CD4-positive, CD25-positive, alpha-beta regulatory T cell (primary cell): ENCODE data around the gene CEP120. TPM values are rescaled to one million over a fixed set of nuclear protein-coding genes. Genes with fewer than 3 reads are reported as not detected.
A peak's percentile ranks its signal among the peaks of the same experiment; 100 is the strongest.

Experiments used
- ATAC-seq, 2 donors: fragments of 150-1000 bp; cut with Tn5 transposase; one replicate each; pipeline ENCODE4 v1.10.0; 2021; ENCODE audit warnings: low read depth in 2 of 2, moderate number of reproducible peaks in 2 of 2, moderate library complexity in 1 of 2
- DNase-seq, 3 donors: peaks; one replicate each; pipeline versions ENCODE4 v3.0.0 to v3.0.0-alpha.2; 2012 to 2022; ENCODE audit warnings: mixed read lengths in 1 of 3
- H3K27ac ChIP-seq: one replicate; pipeline ENCODE4 v1.7.0; 2013; ENCODE audit warnings: mild to moderate bottlenecking, low read length; ENCODE audit not compliant: insufficient read depth, poor library complexity, severe bottlenecking
- H3K27me3 ChIP-seq: one replicate; pipeline ENCODE4 v1.7.0; 2013; ENCODE audit warnings: low read length; ENCODE audit not compliant: control insufficient read depth, insufficient read depth
- H3K36me3 ChIP-seq: one replicate; pipeline ENCODE4 v1.7.0; 2013; ENCODE audit warnings: mild to moderate bottlenecking, low read length, moderate library complexity; ENCODE audit not compliant: control insufficient read depth, insufficient read depth
- H3K4me1 ChIP-seq: 2 replicates; pipeline ENCODE4 v1.7.0; 2013; ENCODE audit warnings: mild to moderate bottlenecking, low read length; ENCODE audit not compliant: insufficient read depth, control insufficient read depth, poor library complexity, severe bottlenecking
- H3K4me3 ChIP-seq: one replicate; pipeline ENCODE4 v1.7.0; 2013; ENCODE audit warnings: low read depth, mild to moderate bottlenecking, low read length, moderate library complexity
- H3K9me3 ChIP-seq, 2 experiments: 1 replicate in 1 of 2; 2 replicates in 1 of 2; pipeline ENCODE4 v1.7.0; 2013; ENCODE audit warnings: low read length in 2 of 2, mild to moderate bottlenecking in 1 of 2, moderate library complexity in 1 of 2; ENCODE audit not compliant: control insufficient read depth in 2 of 2
- H3K27ac Mint-ChIP-seq, 3 donors: one replicate each; pipeline ENCODE4 v1.8.0; 2020 to 2022; ENCODE audit warnings: mild to moderate bottlenecking in 3 of 3, mixed read lengths in 3 of 3, moderate library complexity in 2 of 3
- H3K27me3 Mint-ChIP-seq: one replicate; pipeline ENCODE4 v1.8.0; 2022; ENCODE audit warnings: mild to moderate bottlenecking, mixed read lengths
- H3K36me3 Mint-ChIP-seq: one replicate; pipeline ENCODE4 v1.8.0; 2020; ENCODE audit warnings: mixed read lengths
- H3K4me1 Mint-ChIP-seq, 4 donors: one replicate each; pipeline ENCODE4 v1.8.0; 2020 to 2022; ENCODE audit warnings: mixed read lengths in 4 of 4, mild to moderate bottlenecking in 1 of 4
- H3K4me3 Mint-ChIP-seq, 4 donors: one replicate each; pipeline ENCODE4 v1.8.0; 2020 to 2022; ENCODE audit warnings: mild to moderate bottlenecking in 4 of 4, mixed read lengths in 4 of 4, moderate library complexity in 3 of 4
- H3K9me3 Mint-ChIP-seq, 7 donors: one replicate each; pipeline ENCODE4 v1.8.0; 2020 to 2022; ENCODE audit warnings: mixed read lengths in 7 of 7, mild to moderate bottlenecking in 3 of 7, moderate library complexity in 2 of 7
- polyA plus RNA-seq, 4 donors: library from polyadenylated mRNA; unstranded; fragments of 300-500 nt; fragmentation: Illumina TruSeq; gene quantifications; one replicate each; pipeline ENCODE4 v1.2.3, GENCODE V29; 2021
- total RNA-seq: library from RNA; stranded (reverse); gene quantifications from one replicate; pipeline ENCODE4 v1.2.3, GENCODE V29; 2022

Gene CEP120
- total and polyA plus RNA-seq, 5 donors from 2014 or later, result 24.7 to 79.9 (median 30.1) TPM

GRCh38 chr5:123448743-123449142 is 25.5 kb upstream of the CEP120 start:
- Histone ChIP-seq H3K4me1 (peaks cover 6% of the 10 kb centered on the region), H3K27me3 (no peaks in the 10 kb centered on the region), H3K9me3 (no peaks in the 10 kb centered on the region), H3K36me3 (no peaks in the 10 kb centered on the region), H3K27ac (no peak overlapping the region), H3K4me3 (no peak overlapping the region)
- DNase-seq, result no peak
- no peak for ATAC-seq
- Mint-ChIP-seq H3K27ac (peak overlapping the region in 1 of 3 donors; percentile 13), H3K27me3 (peaks cover 4% of the 10 kb centered on the region), H3K36me3 (no peaks in the 10 kb centered on the region), H3K9me3 (no peaks in the 10 kb centered on the region), H3K4me3 (no peak overlapping the region), H3K4me1 (peaks cover 16 to 24% (median 22%) of the 10 kb centered on the region in 4 donors)

GRCh38 chr5:123448017-123448617 is 24.9 kb upstream of the CEP120 start:
- H3K27ac Mint-ChIP-seq, result peak overlapping the region in 2 of 3 donors; percentile 13 to 75
- Histone ChIP-seq H3K9me3 (no peaks in the 10 kb centered on the region), H3K4me1 (peaks cover 6% of the 10 kb centered on the region), H3K27me3 (no peaks in the 10 kb centered on the region), H3K27ac (no peak overlapping the region), H3K36me3 (no peaks in the 10 kb centered on the region), H3K4me3 (peak overlapping the region; percentile 17)
- H3K4me3 Mint-ChIP-seq, result peak overlapping the region; percentile 8 to 51 (median 32)
- ATAC-seq (peak in 1 of 2 donors; percentile 46), DNase-seq (peak in 1 of 3 donors; percentile 80)
- peaks cover 16 to 24% (median 22%) of the 10 kb centered on the region in 4 donors for H3K4me1 Mint-ChIP-seq
- H3K9me3 Mint-ChIP-seq, result no peaks in the 10 kb centered on the region
- H3K27me3 Mint-ChIP-seq, result peaks cover 4% of the 10 kb centered on the region
- no peaks in the 10 kb centered on the region for H3K36me3 Mint-ChIP-seq

GRCh38 chr5:123444016-123444415 is 20.8 kb upstream of the CEP120 start:
- Histone ChIP-seq H3K4me3 (no peak overlapping the region), H3K27me3 (no peaks in the 10 kb centered on the region), H3K9me3 (no peaks in the 10 kb centered on the region), H3K4me1 (peaks cover 10% of the 10 kb centered on the region), H3K27ac (no peak overlapping the region), H3K36me3 (no peaks in the 10 kb centered on the region)
- H3K4me1 Mint-ChIP-seq, result peaks cover 12 to 31% (median 18%) of the 10 kb centered on the region in 4 donors
- H3K27me3 Mint-ChIP-seq, result no peaks in the 10 kb centered on the region
- no peak overlapping the region for H3K4me3 Mint-ChIP-seq
- H3K9me3 Mint-ChIP-seq, result no peaks in the 10 kb centered on the region
- ATAC-seq (no peak), DNase-seq (no peak)
- no peak overlapping the region for H3K27ac Mint-ChIP-seq
- H3K36me3 Mint-ChIP-seq, result no peaks in the 10 kb centered on the region

GRCh38 chr5:123441408-123441807 is 18.2 kb upstream of the CEP120 start:
- peaks cover 6% of the 10 kb centered on the region for H3K4me1 ChIP-seq
- Mint-ChIP-seq H3K4me1 (peaks cover 0 to 20% (median 12%) of the 10 kb centered on the region in 4 donors), H3K36me3 (no peaks in the 10 kb centered on the region), H3K9me3 (no peaks in the 10 kb centered on the region), H3K4me3 (no peak overlapping the region), H3K27me3 (no peaks in the 10 kb centered on the region), H3K27ac (peak overlapping the region in 1 of 3 donors; percentile 38)
- no peaks in the 10 kb centered on the region for H3K9me3 ChIP-seq
- H3K4me3 ChIP-seq, result no peak overlapping the region
- ATAC-seq (peak; percentile 60 to 71), DNase-seq (peak in 1 of 3 donors; percentile 74)
- no peaks in the 10 kb centered on the region for H3K36me3 ChIP-seq
- H3K27ac ChIP-seq, result no peak overlapping the region
- no peaks in the 10 kb centered on the region for H3K27me3 ChIP-seq

GRCh38 chr5:123440456-123441181 is 17.4 kb upstream of the CEP120 start:
- Mint-ChIP-seq H3K36me3 (no peaks in the 10 kb centered on the region), H3K4me3 (no peak overlapping the region), H3K27ac (peak overlapping the region in 2 of 3 donors; percentile 38 to 63), H3K27me3 (no peaks in the 10 kb centered on the region), H3K4me1 (peaks cover 0 to 20% (median 12%) of the 10 kb centered on the region in 4 donors), H3K9me3 (no peaks in the 10 kb centered on the region)
- Histone ChIP-seq H3K4me1 (peaks cover 6% of the 10 kb centered on the region), H3K27ac (no peak overlapping the region), H3K36me3 (no peaks in the 10 kb centered on the region), H3K4me3 (no peak overlapping the region), H3K27me3 (no peaks in the 10 kb centered on the region), H3K9me3 (no peaks in the 10 kb centered on the region)
- ATAC-seq (no peak), DNase-seq (no peak)

- Mint-ChIP-seq H3K27ac (peak overlapping the region in 2 of 3 donors; percentile 84 to 91), H3K4me3 (no peak overlapping the region), H3K27me3 (no peaks in the 10 kb centered on the region), H3K36me3 (no peaks in the 10 kb centered on the region), H3K4me1 (peaks cover 0 to 20% (median 12%) of the 10 kb centered on the region in 4 donors), H3K9me3 (no peaks in the 10 kb centered on the region)
- ATAC-seq (no peak), DNase-seq (no peak)
- Histone ChIP-seq H3K9me3 (no peaks in the 10 kb centered on the region), H3K27me3 (no peaks in the 10 kb centered on the region), H3K4me3 (no peak overlapping the region), H3K4me1 (peaks cover 6% of the 10 kb centered on the region), H3K27ac (no peak overlapping the region), H3K36me3 (no peaks in the 10 kb centered on the region)
Measured at GRCh38 chr5:123439709-123440108, 16.5 kb upstream of the CEP120 start.

GRCh38 chr5:123438902-123439301 is 15.7 kb upstream of the CEP120 start:
- H3K27me3 Mint-ChIP-seq, result no peaks in the 10 kb centered on the region
- no peaks in the 10 kb centered on the region for H3K9me3 Mint-ChIP-seq
- peaks cover 0 to 20% (median 12%) of the 10 kb centered on the region in 4 donors for H3K4me1 Mint-ChIP-seq
- Histone ChIP-seq H3K4me1 (peaks cover 6% of the 10 kb centered on the region), H3K36me3 (no peaks in the 10 kb centered on the region), H3K4me3 (peak overlapping the region; percentile 33), H3K27ac (no peak overlapping the region), H3K27me3 (no peaks in the 10 kb centered on the region), H3K9me3 (no peaks in the 10 kb centered on the region)
- DNase-seq (peak in 2 of 3 donors; percentile 22 to 76), ATAC-seq (peak; percentile 64 to 67)
- H3K36me3 Mint-ChIP-seq, result no peaks in the 10 kb centered on the region
- peak overlapping the region in 2 of 3 donors; percentile 84 to 91 for H3K27ac Mint-ChIP-seq
- peak overlapping the region in 1 of 4 donors; percentile 50 for H3K4me3 Mint-ChIP-seq
